ENCODE measurements around the gene LRRC37A3.
"Not testable (repeated sequence)": the region's sequence is repeated elsewhere in the genome, so short reads cannot be mapped to it uniquely, and the experiment has no call there.

The LRRC37A3 gene

GRCh38 chr17:64919289-64920025 lies at the start of gene LRRC37A3:
TSS of gene LRRC37A3 (minus strand) at chr17:64919478. CDS start at chr17:64897257, 22,221 bp downstream.
- TF ChIP-seq CTCF (IDR thresholded peaks at IDR 0.05; ENCODE audit: low read depth, low read length, missing control alignments) = peak; percentile 70
- Histone ChIP-seq H3K27ac (peak within 1 kb of the TSS; percentile 66), H3K4me3 (ENCODE audit: low read depth, low read length) (peak within 1 kb of the TSS; percentile 68)
- H3K27me3 ChIP-seq (replicated peaks); H3K36me3 ChIP-seq (replicated peaks); in situ Hi-C loops (cut with HindIII; ENCODE audit: low pct_ligation_motif_present, low sequenced_read_pairs): not testable (repeated sequence)
- peak; percentile 91 for DNase-seq

- Histone ChIP-seq H3K4me3 (ENCODE audit: low read depth, low read length) (peak overlapping the region; percentile 37), H3K27ac (peak overlapping the region; percentile 45)
- H3K27me3 ChIP-seq (replicated peaks); in situ Hi-C loops (cut with HindIII; ENCODE audit: low pct_ligation_motif_present, low sequenced_read_pairs); H3K36me3 ChIP-seq (replicated peaks): not testable (repeated sequence)
- peak; percentile 42 for TF ChIP-seq CTCF (IDR thresholded peaks at IDR 0.05; ENCODE audit: low read depth, low read length, missing control alignments)
- DNase-seq = peak; percentile 68
Observed at GRCh38 chr17:64965873-64966287, 46.6 kb upstream of the LRRC37A3 start.

GRCh38 chr17:64965256-64965872 lies 46.1 kb upstream of the LRRC37A3 start:
- Histone ChIP-seq H3K4me3 (ENCODE audit: low read depth, low read length) (peak overlapping the region; percentile 37), H3K27ac (peak overlapping the region; percentile 45)
- H3K27me3 ChIP-seq (replicated peaks); DNase-seq; H3K36me3 ChIP-seq (replicated peaks); in situ Hi-C loops (cut with HindIII; ENCODE audit: low pct_ligation_motif_present, low sequenced_read_pairs): not testable (repeated sequence)

GRCh38 chr17:64964796-64965195 lies 45.5 kb upstream of the LRRC37A3 start:
- in situ Hi-C loops (cut with HindIII; ENCODE audit: low pct_ligation_motif_present, low sequenced_read_pairs) = no loop called here

GRCh38 chr17:64963814-64964213 lies 44.5 kb upstream of the LRRC37A3 start:
- H3K27me3 ChIP-seq (replicated peaks); DNase-seq; H3K27ac ChIP-seq; H3K4me3 ChIP-seq (ENCODE audit: low read depth, low read length); H3K36me3 ChIP-seq (replicated peaks); in situ Hi-C loops (cut with HindIII; ENCODE audit: low pct_ligation_motif_present, low sequenced_read_pairs): not testable (repeated sequence)

More at GRCh38 chr17:64964796-64965195, 45.5 kb upstream of the LRRC37A3 start:
- no peak for DNase-seq
- TF ChIP-seq CTCF (IDR thresholded peaks at IDR 0.05; ENCODE audit: low read depth, low read length, missing control alignments) = no peak
- Histone ChIP-seq H3K27ac (no peak overlapping the region), H3K27me3 (replicated peaks) (no peaks in the 10 kb centered on the region), H3K36me3 (replicated peaks) (no peaks in the 10 kb centered on the region), H3K4me3 (ENCODE audit: low read depth, low read length) (no peak overlapping the region)

GRCh38 chr17:64961563-64962378 lies 42.5 kb upstream of the LRRC37A3 start:
- peak; percentile 54 for TF ChIP-seq CTCF (IDR thresholded peaks at IDR 0.05; ENCODE audit: low read depth, low read length, missing control alignments)
- in situ Hi-C loops (cut with HindIII; ENCODE audit: low pct_ligation_motif_present, low sequenced_read_pairs); H3K27me3 ChIP-seq (replicated peaks); H3K36me3 ChIP-seq (replicated peaks); H3K27ac ChIP-seq; H3K4me3 ChIP-seq (ENCODE audit: low read depth, low read length): not testable (repeated sequence)
- DNase-seq = peak; percentile 87

Measured in brain microvascular endothelial cell (primary cell).